ENCODE results near the gene EIPR1.

EIPR1 gene

GRCh38 chr2:3294069-3294468 is 83.5 kb downstream of the EIPR1 start:
- DNase-seq (ENCODE audit: insufficient read length, low spot score) (no peak), FAIRE-seq (no peak)
- TF ChIP-seq CTCF (IDR thresholded peaks at IDR 0.05; ENCODE audit: insufficient read depth, missing control alignments), result no peak

- no peak for DNase-seq (ENCODE audit: insufficient read length, low spot score)
- no peak for TF ChIP-seq CTCF (IDR thresholded peaks at IDR 0.05; ENCODE audit: insufficient read depth, missing control alignments)
- FAIRE-seq, result no peak
These were observed 84.4 kb downstream of the EIPR1 start for GRCh38 chr2:3293221-3293620.

- TF ChIP-seq CTCF (IDR thresholded peaks at IDR 0.05; ENCODE audit: insufficient read depth, missing control alignments), result no peak
- FAIRE-seq, result no peak
- no peak for DNase-seq (ENCODE audit: insufficient read length, low spot score)
These were observed 85.2 kb downstream of the EIPR1 start for GRCh38 chr2:3292416-3292815.

- no peak for TF ChIP-seq CTCF (IDR thresholded peaks at IDR 0.05; ENCODE audit: insufficient read depth, missing control alignments)
- FAIRE-seq, result no peak
- no peak for DNase-seq (ENCODE audit: insufficient read length, low spot score)
These were observed 85.9 kb downstream of the EIPR1 start for GRCh38 chr2:3291750-3292149.

- FAIRE-seq, result no peak
These were observed 86.5 kb downstream of the EIPR1 start for GRCh38 chr2:3291113-3291512.

GRCh38 chr2:3290655-3291054 is 87.0 kb downstream of the EIPR1 start:
- FAIRE-seq, result no peak
- no peak for TF ChIP-seq CTCF (IDR thresholded peaks at IDR 0.05; ENCODE audit: insufficient read depth, missing control alignments)
- no peak for DNase-seq (ENCODE audit: insufficient read length, low spot score)

More at GRCh38 chr2:3291113-3291512, 86.5 kb downstream of the EIPR1 start:
- TF ChIP-seq CTCF (IDR thresholded peaks at IDR 0.05; ENCODE audit: insufficient read depth, missing control alignments), result no peak
- no peak for DNase-seq (ENCODE audit: insufficient read length, low spot score)

GRCh38 chr2:3289971-3290370 is 87.6 kb downstream of the EIPR1 start:
- DNase-seq (ENCODE audit: insufficient read length, low spot score) (no peak), FAIRE-seq (no peak)
- TF ChIP-seq CTCF (IDR thresholded peaks at IDR 0.05; ENCODE audit: insufficient read depth, missing control alignments), result no peak

All from D721Med (cell line).